SU-DHL-6 (cell line): ENCODE measurements around the gene MX2.

Experiments used
- H2AFZ ChIP-seq: fragments of 200-600 bp; sonication (generic); 2 replicates; pipeline ENCODE4 v1.6.1; 2014; ENCODE audit warnings: low read depth, mild to moderate bottlenecking, moderate library complexity, mixed read lengths, antibody characterized with exemption, low read length; ENCODE audit not compliant: severe bottlenecking
- H3F3A ChIP-seq: fragments of 200-600 bp; shearing (Covaris generic); 2 replicates; pipeline ENCODE4 v1.6.0; 2016; ENCODE audit warnings: antibody characterized with exemption, mild to moderate bottlenecking; ENCODE audit not compliant: insufficient read depth
- H3K27ac ChIP-seq: fragments of 200-600 bp; sonication (generic); 2 replicates; pipeline ENCODE4 v1.5.1; 2016; ENCODE audit warnings: low read depth, mild to moderate bottlenecking, low read length, moderate library complexity, mixed read lengths
- H3K27me3 ChIP-seq: fragments of 200-600 bp; sonication (generic), shearing (Covaris generic); 2 replicates; pipeline ENCODE4 v1.6.0; 2014; ENCODE audit warnings: mild to moderate bottlenecking, low read length
- H3K36me3 ChIP-seq: fragments of 200-600 bp; sonication (generic); 2 replicates; pipeline ENCODE4 v1.6.1; 2014; ENCODE audit warnings: mild to moderate bottlenecking, low read length, mixed read lengths
- H3K4me2 ChIP-seq: fragments of 300-600, 200-600 bp; shearing (Covaris generic), sonication (generic); 2 replicates; pipeline ENCODE4 v1.6.0; 2014; ENCODE audit warnings: low read length, low read depth, mild to moderate bottlenecking; ENCODE audit not compliant: poor library complexity, severe bottlenecking
- H3K4me3 ChIP-seq: fragments of 200-600 bp; sonication (generic); 2 replicates; pipeline ENCODE4 v1.5.1; 2014; ENCODE audit warnings: antibody characterized with exemption, low read length, mild to moderate bottlenecking, mixed read lengths; ENCODE audit not compliant: insufficient read depth, poor library complexity, severe bottlenecking
- H3K79me2 ChIP-seq: fragments of 200-600 bp; sonication (generic); 2 replicates; pipeline ENCODE4 v1.6.1; 2014; ENCODE audit warnings: mild to moderate bottlenecking, low read length, moderate library complexity; ENCODE audit not compliant: insufficient read depth
- H3K9ac ChIP-seq: fragments of 200-600 bp; sonication (generic); 2 replicates; pipeline ENCODE4 v1.7.0; 2014; ENCODE audit warnings: mild to moderate bottlenecking, low read length
- H3K9me2 ChIP-seq: fragments of 200-600 bp; sonication (generic); replicated peaks from 2 replicates; pipeline ENCODE4 v1.6.1; 2014; ENCODE audit warnings: low read length; ENCODE audit not compliant: insufficient read depth
- H3K9me3 ChIP-seq: fragments of 200-600 bp; sonication (generic); 2 replicates; pipeline ENCODE4 v1.6.1; 2014; ENCODE audit warnings: low read length, mixed read lengths; ENCODE audit not compliant: insufficient read depth
- H4K20me1 ChIP-seq: fragments of 200-600 bp; sonication (generic); 2 replicates; pipeline ENCODE4 v1.6.1; 2014; ENCODE audit warnings: low read depth, mild to moderate bottlenecking, antibody characterized with exemption, low read length, moderate library complexity, mixed read lengths
- EZH2phosphoT487 ChIP-seq: fragments of 200-600 bp; sonication (generic), shearing (Covaris generic); conservative IDR thresholded peaks from 2 replicates; pipeline ENCODE4 v1.6.1; 2018; ENCODE audit warnings: mild to moderate bottlenecking, antibody characterized with exemption, low read length, moderate library complexity, mixed read lengths
- TF ChIP-seq, protein P1 (sequence below): fragments of 200-600 bp; sonication (generic); IDR thresholded peaks from one replicate; pipeline ENCODE4 v1.5.1; 2017; ENCODE audit warnings: antibody characterized with exemption, mild to moderate bottlenecking, low read length, moderate library complexity; ENCODE audit not compliant: insufficient read depth, poor library complexity, severe bottlenecking

The MX2 gene

DNA sequence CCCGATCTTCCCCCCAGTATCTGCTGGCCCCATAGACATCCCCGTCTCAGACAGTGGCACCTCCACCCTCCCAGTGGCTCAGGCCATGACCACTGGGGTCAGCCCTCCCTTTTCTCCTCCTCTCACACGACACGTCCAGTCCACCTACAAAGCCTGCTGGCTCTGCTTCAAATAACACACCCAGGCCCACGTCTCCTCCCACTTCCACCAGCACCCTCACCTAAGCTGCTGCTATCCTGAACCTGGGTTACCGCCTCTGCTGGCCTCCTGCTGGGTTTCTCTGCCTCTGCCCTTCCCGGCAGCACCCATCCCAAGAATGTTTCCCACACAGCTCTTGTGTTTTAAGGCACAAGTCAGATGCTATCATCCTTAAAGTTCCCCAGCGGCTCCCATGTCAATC lies 26.0 kb downstream of the MX2 start:
- Histone ChIP-seq H2AFZ (no peak overlapping the region), H3K27ac (no peak overlapping the region), H3F3A (no peaks in the 10 kb centered on the region), H3K4me2 (no peak overlapping the region), H3K9me2 (no peaks in the 10 kb centered on the region), H4K20me1 (no peaks in the 10 kb centered on the region), H3K9ac (no peak overlapping the region), H3K9me3 (no peaks in the 10 kb centered on the region), H3K4me3 (no peak overlapping the region), H3K79me2 (no peaks in the 10 kb centered on the region), H3K27me3 (no peaks in the 10 kb centered on the region), H3K36me3 (peaks cover 6% of the 10 kb centered on the region; the same call in 1 of the 2 replicates)
- TF ChIP-seq EZH2phosphoT487: no peak
- TF ChIP-seq, protein P1, sequence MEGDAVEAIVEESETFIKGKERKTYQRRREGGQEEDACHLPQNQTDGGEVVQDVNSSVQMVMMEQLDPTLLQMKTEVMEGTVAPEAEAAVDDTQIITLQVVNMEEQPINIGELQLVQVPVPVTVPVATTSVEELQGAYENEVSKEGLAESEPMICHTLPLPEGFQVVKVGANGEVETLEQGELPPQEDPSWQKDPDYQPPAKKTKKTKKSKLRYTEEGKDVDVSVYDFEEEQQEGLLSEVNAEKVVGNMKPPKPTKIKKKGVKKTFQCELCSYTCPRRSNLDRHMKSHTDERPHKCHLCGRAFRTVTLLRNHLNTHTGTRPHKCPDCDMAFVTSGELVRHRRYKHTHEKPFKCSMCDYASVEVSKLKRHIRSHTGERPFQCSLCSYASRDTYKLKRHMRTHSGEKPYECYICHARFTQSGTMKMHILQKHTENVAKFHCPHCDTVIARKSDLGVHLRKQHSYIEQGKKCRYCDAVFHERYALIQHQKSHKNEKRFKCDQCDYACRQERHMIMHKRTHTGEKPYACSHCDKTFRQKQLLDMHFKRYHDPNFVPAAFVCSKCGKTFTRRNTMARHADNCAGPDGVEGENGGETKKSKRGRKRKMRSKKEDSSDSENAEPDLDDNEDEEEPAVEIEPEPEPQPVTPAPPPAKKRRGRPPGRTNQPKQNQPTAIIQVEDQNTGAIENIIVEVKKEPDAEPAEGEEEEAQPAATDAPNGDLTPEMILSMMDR: no peak

GRCh38 chr21:41388259-41388658 lies 26.4 kb downstream of the MX2 start:
- Histone ChIP-seq H4K20me1 (no peaks in the 10 kb centered on the region), H3K4me2 (no peak overlapping the region), H3K9me3 (no peaks in the 10 kb centered on the region), H3K9me2 (no peaks in the 10 kb centered on the region), H3K79me2 (no peaks in the 10 kb centered on the region), H3K36me3 (peaks cover 6% of the 10 kb centered on the region; the same call in 1 of the 2 replicates), H3K27me3 (no peaks in the 10 kb centered on the region), H3K9ac (no peak overlapping the region), H3K4me3 (no peak overlapping the region), H2AFZ (no peak overlapping the region), H3K27ac (no peak overlapping the region), H3F3A (no peaks in the 10 kb centered on the region)
- no peak for TF ChIP-seq EZH2phosphoT487
- TF ChIP-seq, protein P1: no peak

- no peak overlapping the region for H3K4me2 ChIP-seq
- no peak overlapping the region for H3K27ac ChIP-seq
- no peak overlapping the region for H3K4me3 ChIP-seq
- H3K9me2 ChIP-seq: no peaks in the 10 kb centered on the region
- no peaks in the 10 kb centered on the region for H3K79me2 ChIP-seq
- H3K36me3 ChIP-seq: peaks cover 3% of the 10 kb centered on the region; the same call in 1 of the 2 replicates
- H3K27me3 ChIP-seq: no peaks in the 10 kb centered on the region
- H3K9me3 ChIP-seq: no peaks in the 10 kb centered on the region
- no peak overlapping the region for H2AFZ ChIP-seq
- no peaks in the 10 kb centered on the region for H3F3A ChIP-seq
- H4K20me1 ChIP-seq: no peaks in the 10 kb centered on the region
- no peak overlapping the region for H3K9ac ChIP-seq
- TF ChIP-seq EZH2phosphoT487: no peak
Observed at GRCh38 chr21:41390043-41390639, 28.3 kb downstream of the MX2 start.

DNA sequence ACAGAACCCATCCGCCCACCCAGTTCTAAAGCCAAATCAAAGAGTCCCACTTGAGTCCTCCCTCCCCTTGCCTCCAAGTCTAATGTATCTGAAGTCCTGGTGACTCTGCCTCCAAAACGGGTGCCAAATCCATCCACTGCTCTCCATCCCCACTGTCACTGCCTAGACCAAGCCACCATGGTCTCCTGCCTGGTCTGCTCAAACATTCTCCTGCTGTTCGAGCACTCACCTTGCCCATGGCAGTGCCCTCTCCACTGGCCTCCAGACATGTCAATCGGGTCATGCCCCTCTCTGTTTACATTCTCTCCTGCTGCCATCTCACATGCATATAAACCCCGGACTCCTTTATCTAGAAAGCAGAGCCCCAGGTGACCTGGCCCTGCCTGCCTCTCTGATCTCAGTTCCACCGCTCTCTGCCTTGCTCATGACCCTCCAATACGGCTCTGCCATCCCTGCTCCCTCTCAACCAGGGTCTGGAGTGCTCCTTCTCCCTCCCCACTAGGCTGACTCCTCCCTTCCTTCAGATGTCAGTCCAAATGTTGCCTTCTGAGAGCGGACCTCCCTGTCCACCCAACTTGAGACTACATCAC lies 32.1 kb downstream of the MX2 start:
- TF ChIP-seq EZH2phosphoT487: no peak
- TF ChIP-seq, protein P1: no peak
- Histone ChIP-seq H3K27ac (no peak overlapping the region), H2AFZ (no peak overlapping the region), H4K20me1 (no peaks in the 10 kb centered on the region), H3K9me3 (no peaks in the 10 kb centered on the region), H3K4me3 (no peak overlapping the region), H3F3A (no peaks in the 10 kb centered on the region), H3K9me2 (no peaks in the 10 kb centered on the region), H3K27me3 (no peaks in the 10 kb centered on the region), H3K36me3 (peaks cover 11% of the 10 kb centered on the region; the same call in 1 of the 2 replicates), H3K4me2 (no peak overlapping the region), H3K9ac (no peak overlapping the region), H3K79me2 (no peaks in the 10 kb centered on the region)
